ENCODE results near the gene TLE3. TPM values are rescaled to one million over a fixed set of nuclear protein-coding genes. Genes with fewer than 3 reads are reported as not detected.

Gene TLE3
- total RNA-seq, 1 donor from 2014 or later: 58.8 TPM

DNA sequence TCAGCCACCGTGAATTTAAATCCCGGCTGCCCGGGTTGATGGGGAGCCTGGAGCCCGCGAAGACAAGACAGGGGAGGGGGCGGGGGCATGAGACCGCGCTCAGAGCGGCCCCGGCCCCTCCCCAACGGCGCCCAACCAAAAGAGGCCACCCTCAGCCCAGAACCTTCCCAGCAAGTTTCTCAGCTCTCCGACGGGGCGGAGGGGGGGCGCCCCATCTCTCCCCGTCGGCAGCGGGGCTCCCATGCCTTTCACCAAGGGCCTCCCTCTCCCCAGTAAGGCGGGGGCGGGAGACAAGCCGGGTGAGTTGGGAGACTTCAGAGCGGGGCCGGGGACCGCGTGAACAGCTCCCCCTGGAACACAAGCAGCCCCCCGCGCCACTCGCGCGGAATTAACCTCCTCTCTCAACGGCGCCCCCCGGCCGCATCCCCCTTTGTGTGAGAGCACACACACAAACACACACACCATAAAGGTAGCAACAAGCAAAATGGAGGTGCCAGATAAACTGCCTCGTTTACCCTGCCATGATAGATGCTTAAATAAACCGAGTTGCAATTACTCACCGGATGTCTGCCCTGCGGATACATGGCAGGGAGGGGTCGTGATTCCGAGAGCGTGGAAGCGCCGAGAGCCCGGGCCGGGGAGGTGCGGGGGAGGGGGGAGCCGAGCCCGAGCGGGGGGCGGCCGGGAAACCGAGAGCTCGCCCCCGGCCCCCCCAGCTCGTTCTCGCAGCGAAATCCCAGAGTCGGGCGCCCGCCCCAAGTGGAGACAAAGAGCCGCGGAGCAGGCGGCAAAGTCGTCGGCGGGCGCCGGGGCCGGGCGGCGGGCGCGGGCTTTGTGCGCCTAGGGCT, 1.3 kb downstream of the TLE3 start:
- Histone ChIP-seq H3K4me3 (peak overlapping the region; percentile 86), H3K27ac (peak overlapping the region; percentile 98), H3K4me1 (peaks cover 63% of the 10 kb centered on the region), H3K27me3 (no peaks in the 10 kb centered on the region), H3K36me3 (peaks cover 8% of the 10 kb centered on the region), H3K9me3 (no peaks in the 10 kb centered on the region)
- TF ChIP-seq, protein P1, sequence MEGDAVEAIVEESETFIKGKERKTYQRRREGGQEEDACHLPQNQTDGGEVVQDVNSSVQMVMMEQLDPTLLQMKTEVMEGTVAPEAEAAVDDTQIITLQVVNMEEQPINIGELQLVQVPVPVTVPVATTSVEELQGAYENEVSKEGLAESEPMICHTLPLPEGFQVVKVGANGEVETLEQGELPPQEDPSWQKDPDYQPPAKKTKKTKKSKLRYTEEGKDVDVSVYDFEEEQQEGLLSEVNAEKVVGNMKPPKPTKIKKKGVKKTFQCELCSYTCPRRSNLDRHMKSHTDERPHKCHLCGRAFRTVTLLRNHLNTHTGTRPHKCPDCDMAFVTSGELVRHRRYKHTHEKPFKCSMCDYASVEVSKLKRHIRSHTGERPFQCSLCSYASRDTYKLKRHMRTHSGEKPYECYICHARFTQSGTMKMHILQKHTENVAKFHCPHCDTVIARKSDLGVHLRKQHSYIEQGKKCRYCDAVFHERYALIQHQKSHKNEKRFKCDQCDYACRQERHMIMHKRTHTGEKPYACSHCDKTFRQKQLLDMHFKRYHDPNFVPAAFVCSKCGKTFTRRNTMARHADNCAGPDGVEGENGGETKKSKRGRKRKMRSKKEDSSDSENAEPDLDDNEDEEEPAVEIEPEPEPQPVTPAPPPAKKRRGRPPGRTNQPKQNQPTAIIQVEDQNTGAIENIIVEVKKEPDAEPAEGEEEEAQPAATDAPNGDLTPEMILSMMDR (IDR thresholded peaks at IDR 0.05): no peak
- DNase-seq: peak; percentile 83
- no peak for ATAC-seq
- intact Hi-C loops (cut with DNase I): no loop called here

DNA sequence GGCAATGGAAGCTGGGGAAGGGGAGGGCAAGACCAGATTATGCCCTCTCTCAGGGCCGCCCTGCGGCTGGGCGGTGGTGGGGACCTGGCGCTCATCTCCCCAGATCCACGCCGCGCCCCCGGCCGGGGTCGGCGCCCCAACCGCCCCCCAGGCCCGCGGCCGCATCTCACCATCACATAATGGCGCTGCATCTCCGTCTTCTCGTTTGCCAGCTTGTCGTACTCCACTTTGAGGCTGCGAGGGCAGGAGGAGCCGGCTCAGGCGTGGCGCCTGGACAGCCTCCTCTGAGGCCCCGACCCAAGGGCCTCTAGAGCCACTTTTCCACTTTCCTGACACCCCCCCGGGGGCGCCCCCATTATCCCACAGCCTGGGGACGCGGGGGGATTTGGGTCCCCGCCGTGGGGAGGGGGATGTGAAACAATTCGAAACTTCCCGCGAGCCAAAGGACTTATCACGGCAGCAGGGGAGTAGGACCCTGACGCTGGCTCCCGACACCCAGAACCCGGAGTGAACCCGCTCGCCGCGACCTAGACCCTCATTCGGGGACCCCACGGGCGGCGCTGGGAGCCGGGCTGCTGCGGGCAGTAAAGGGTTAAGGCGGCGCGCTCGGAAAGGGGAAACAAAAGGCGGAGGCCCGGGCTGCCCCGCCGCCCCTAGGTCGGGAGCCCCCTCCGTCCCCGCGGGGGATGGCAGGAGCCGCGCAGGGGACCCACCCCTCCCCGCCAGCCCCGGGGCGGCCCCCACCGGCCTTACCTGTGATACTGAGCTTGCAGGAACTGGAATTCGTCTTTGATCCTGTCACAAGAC, 2.1 kb downstream of the TLE3 start:
- DNase-seq: peak; percentile 77
- intact Hi-C loops (cut with DNase I): no loop called here

DNA sequence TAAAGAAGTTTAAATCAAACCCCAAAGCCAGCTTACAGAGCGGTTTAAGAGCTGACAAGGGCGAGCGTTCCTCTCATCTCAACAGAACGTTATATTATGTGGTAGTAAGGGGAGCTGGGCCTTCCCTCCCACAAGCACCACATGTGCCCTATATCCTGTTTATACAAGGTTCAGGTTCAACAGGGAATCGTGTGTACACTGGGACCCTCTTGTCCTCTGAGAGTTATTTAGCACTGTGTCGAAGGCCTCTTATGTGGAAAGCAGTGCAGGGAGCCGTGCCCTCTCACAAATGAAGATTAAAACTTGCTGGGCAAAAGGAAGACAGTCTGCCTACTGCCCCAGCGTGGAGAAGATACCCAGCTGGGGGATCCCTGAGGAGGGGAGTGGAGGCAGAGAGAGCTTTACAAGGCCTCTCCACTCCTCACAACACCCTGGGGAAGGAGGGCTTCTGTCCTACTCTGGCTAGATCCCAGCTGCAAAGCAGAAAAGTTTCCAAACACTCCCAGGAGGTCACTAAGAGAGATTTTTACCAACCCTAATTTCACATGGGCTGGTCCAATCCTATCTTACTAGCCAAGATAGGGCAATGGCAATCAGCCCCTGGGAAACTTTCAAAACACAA, 2.9 kb downstream of the TLE3 start:
- H3K27ac ChIP-seq: peak overlapping the region; percentile 98
- H3K4me1 ChIP-seq: peaks cover 61% of the 10 kb centered on the region
- ATAC-seq (no peak), DNase-seq (no peak)
- TF ChIP-seq, protein P1 (IDR thresholded peaks at IDR 0.05): no peak
- intact Hi-C loops (cut with DNase I): no loop called here
- peak overlapping the region; percentile 86 for H3K4me3 ChIP-seq
- peaks cover 8% of the 10 kb centered on the region for H3K36me3 ChIP-seq
- no peaks in the 10 kb centered on the region for H3K27me3 ChIP-seq
- H3K9me3 ChIP-seq: no peaks in the 10 kb centered on the region

More for the DNA sequence above, 2.1 kb downstream of the TLE3 start:
- Histone ChIP-seq H3K4me1 (peaks cover 61% of the 10 kb centered on the region), H3K27me3 (no peaks in the 10 kb centered on the region), H3K4me3 (peak overlapping the region; percentile 86), H3K36me3 (peaks cover 8% of the 10 kb centered on the region), H3K27ac (peak overlapping the region; percentile 98), H3K9me3 (no peaks in the 10 kb centered on the region)
- ATAC-seq: no peak
- TF ChIP-seq, protein P1 (IDR thresholded peaks at IDR 0.05): no peak

DNA sequence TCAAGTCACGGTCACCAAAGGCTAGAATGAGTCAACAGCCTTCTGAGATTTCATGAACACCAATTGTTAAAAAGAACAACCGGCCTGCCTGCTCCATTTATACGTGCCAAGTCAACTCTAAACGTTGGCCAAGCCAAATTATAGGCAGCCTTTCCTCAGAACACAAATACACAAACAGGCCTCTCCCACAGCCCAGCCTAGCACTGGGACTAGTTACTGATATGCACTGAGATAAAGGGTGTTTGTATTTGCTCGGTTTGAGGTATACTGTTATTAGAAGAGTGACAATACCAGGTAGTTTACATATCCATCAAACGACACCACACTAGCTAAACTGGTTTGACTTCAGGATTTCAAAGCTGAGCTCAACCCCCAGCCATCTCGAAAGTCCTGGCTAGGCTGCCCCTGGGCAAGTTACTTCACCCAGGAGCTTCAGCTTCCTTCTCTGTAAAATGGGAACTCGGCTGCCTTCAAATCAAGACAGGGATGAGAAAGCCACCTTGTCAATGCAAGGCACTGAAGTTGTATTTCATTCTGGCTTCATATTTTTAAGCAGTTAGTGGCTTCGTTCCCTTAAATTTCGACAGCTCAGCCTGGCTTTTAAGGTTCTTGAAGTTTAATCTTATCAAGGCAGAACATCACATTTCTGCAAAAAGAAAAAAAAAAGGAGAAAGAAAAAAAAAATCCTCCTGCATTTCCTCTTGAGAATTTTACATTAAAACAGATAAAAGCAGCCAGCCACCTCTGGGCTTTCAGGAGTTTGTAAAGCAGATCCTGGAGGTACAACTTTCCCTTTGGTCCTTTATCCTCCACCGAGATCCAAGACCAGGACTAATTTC, 4.0 kb downstream of the TLE3 start:
- TF ChIP-seq, protein P1 (IDR thresholded peaks at IDR 0.05): no peak
- no peak for ATAC-seq
- Histone ChIP-seq H3K36me3 (peaks cover 8% of the 10 kb centered on the region), H3K27ac (no peak overlapping the region), H3K4me1 (peaks cover 71% of the 10 kb centered on the region), H3K27me3 (no peaks in the 10 kb centered on the region), H3K9me3 (no peaks in the 10 kb centered on the region), H3K4me3 (peak overlapping the region; percentile 3)
- no peak for DNase-seq
- intact Hi-C loops (cut with DNase I): no loop called here

DNA sequence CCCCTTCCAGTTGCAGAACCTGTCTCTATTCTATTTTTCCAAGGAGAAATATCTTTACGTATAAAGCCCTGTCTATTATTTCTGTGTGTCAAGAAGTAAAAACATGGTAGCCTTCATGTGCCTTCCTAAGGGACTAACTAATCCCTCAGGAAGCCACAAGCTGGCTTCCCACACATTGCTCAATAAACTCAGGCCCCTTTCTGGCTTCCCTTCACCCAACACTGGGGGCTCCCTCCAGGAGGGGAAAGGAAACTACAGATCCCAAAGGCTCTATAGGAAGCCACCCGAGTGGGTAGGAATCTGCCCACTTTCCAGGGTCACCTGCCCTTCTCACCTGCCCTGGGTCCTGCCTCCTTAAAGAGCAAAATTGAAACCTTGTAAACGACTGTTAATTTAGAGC, 4.6 kb downstream of the TLE3 start:
- TF ChIP-seq, protein P1 (IDR thresholded peaks at IDR 0.05): no peak
- no peaks in the 10 kb centered on the region for H3K9me3 ChIP-seq

More for the DNA sequence above, 4.6 kb downstream of the TLE3 start:
- peaks cover 9% of the 10 kb centered on the region for H3K36me3 ChIP-seq
- DNase-seq: peak; percentile 4
- peak overlapping the region; percentile 3 for H3K4me3 ChIP-seq
- intact Hi-C loops (cut with DNase I): no loop called here
- H3K27ac ChIP-seq: no peak overlapping the region
- ATAC-seq: no peak
- peaks cover 71% of the 10 kb centered on the region for H3K4me1 ChIP-seq
- no peaks in the 10 kb centered on the region for H3K27me3 ChIP-seq
